ENCODE measurements around the gene CD209. TPM values are rescaled to one million over a fixed set of nuclear protein-coding genes. Genes with fewer than 3 reads are reported as not detected.

CD209 gene
- total RNA-seq, 4 donors from 2014 or later, result 2.6 to 14.4 (median 8.8) TPM; not detected in 1

DNA sequence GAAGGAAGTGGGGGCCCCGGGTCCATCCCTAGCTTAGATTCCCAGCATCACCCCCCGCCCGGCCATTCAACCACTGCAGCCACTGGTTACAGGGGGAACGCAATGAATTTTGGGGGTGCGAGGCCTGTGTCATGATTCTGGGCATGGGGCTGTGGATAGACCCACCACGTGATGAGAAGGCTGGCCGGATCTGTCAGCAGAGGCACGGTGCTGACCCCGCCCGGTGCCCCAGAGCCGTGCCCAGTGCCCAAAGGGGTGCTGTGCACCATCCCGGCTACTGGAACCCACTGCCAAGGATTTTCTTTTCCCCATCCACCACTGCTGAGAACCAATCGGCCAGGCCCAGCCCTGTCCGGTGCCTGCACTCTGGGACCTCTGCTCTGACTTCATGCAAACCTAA, 43.1 kb upstream of the CD209 start:
- Histone ChIP-seq H3K4me3 (no peak overlapping the region), H3K4me1 (no peaks in the 10 kb centered on the region), H3K27ac (no peak overlapping the region), H3K9me3 (no peaks in the 10 kb centered on the region), H3K27me3 (peaks cover 10 to 19% of the 10 kb centered on the region in 2 donors), H3K36me3 (no peaks in the 10 kb centered on the region)
- intact Hi-C loops (cut with DNase I; ENCODE audit: low total_unique reads), result no loop called here
- no peak for DNase-seq
- TF ChIP-seq, protein P1, sequence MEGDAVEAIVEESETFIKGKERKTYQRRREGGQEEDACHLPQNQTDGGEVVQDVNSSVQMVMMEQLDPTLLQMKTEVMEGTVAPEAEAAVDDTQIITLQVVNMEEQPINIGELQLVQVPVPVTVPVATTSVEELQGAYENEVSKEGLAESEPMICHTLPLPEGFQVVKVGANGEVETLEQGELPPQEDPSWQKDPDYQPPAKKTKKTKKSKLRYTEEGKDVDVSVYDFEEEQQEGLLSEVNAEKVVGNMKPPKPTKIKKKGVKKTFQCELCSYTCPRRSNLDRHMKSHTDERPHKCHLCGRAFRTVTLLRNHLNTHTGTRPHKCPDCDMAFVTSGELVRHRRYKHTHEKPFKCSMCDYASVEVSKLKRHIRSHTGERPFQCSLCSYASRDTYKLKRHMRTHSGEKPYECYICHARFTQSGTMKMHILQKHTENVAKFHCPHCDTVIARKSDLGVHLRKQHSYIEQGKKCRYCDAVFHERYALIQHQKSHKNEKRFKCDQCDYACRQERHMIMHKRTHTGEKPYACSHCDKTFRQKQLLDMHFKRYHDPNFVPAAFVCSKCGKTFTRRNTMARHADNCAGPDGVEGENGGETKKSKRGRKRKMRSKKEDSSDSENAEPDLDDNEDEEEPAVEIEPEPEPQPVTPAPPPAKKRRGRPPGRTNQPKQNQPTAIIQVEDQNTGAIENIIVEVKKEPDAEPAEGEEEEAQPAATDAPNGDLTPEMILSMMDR (IDR thresholded peaks at IDR 0.05), result no peak
- TF ChIP-seq POLR2A (IDR thresholded peaks at IDR 0.05), result no peak

DNA sequence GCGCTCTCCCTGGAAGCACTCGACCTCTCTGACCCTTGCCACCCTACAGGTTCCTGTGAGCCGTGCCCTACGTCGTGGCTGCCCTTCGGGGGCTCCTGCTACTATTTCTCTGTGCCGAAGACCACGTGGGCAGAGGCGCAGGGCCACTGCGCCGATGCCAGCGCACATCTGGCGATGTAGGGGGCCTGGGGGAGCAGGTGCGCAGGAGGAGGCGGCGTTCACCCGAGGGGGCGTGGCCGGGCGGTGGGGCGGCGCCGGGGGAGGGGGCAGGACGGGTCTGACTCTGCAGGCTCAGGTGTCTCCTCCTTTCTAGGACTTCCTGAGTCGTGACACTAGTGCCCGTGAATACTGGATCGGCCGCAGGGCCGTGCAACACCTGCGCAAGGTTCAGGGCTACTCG, 42.1 kb upstream of the CD209 start:
- Histone ChIP-seq H3K27ac (no peak overlapping the region), H3K36me3 (no peaks in the 10 kb centered on the region), H3K4me3 (no peak overlapping the region), H3K4me1 (no peaks in the 10 kb centered on the region), H3K27me3 (peaks cover 10 to 19% of the 10 kb centered on the region in 2 donors), H3K9me3 (no peaks in the 10 kb centered on the region)
- TF ChIP-seq, protein P1 (IDR thresholded peaks at IDR 0.05), result no peak
- no peak for TF ChIP-seq POLR2A (IDR thresholded peaks at IDR 0.05)
- DNase-seq, result no peak
- intact Hi-C loops (cut with DNase I; ENCODE audit: low total_unique reads), result no loop called here

DNA sequence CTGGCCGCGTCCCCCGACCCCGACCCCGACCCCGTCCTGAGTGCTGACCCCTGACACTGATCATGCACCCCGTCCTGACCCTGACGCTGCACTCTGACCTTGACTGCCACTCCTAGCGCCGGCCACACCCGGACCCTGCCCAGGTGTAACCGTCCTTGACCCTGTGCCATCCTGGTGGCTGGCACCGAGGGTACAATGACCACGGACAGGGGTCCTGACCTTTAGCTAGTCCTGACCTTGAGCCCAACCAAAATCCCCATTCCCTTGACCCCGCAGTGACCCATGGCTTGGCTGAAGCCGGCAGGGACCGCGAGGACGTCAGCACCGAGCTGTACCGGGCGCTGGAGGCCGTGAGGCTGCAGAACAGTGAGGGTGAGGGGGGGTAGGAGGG, 41.6 kb upstream of the CD209 start:
- Histone ChIP-seq H3K4me3 (no peak overlapping the region), H3K4me1 (no peaks in the 10 kb centered on the region), H3K36me3 (no peaks in the 10 kb centered on the region), H3K27ac (no peak overlapping the region), H3K27me3 (peaks cover 10 to 19% of the 10 kb centered on the region in 2 donors), H3K9me3 (no peaks in the 10 kb centered on the region)
- no peak for TF ChIP-seq POLR2A (IDR thresholded peaks at IDR 0.05)
- TF ChIP-seq, protein P1 (IDR thresholded peaks at IDR 0.05), result no peak
- intact Hi-C loops (cut with DNase I; ENCODE audit: low total_unique reads), result no loop called here
- no peak for DNase-seq

DNA sequence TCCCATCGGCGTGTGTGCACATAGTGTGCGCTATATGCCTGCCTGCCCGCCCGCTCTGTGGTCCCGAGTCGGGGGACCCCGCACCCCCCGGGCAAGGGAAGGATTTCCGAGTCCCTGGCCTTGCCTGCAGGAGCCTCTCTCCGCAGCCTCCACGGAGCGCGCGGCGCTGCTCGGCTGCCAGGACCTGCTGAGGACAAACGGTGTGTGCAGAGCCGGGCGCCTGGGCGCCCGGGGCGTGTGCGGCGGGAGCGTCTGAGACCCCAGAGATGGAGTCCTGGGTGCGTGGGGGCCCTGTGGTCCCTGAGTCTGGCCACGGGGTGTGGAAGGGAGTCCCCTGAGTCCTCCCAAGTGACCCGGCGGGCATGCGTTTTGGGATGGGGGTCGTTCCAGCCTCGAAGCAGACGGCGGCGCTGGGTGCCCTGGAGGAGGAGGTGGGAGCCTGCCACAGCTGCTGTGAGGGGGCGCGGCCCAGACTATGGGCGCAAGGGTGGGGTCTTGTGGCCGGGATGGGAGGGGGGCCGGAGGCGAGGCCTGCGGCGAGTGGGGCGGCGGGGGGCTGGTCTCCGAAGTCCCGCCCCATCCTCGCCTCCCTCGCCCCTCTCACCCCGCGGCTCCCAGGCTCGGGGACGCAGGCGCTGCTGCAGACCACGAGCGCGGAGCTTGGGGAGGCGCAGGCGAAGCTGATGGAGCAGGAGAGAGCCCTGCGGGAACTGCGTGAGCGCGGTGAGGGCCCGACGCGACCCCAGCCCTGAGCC, 41.0 kb upstream of the CD209 start:
- Histone ChIP-seq H3K27me3 (peaks cover 10 to 19% of the 10 kb centered on the region in 2 donors), H3K9me3 (no peaks in the 10 kb centered on the region), H3K27ac (no peak overlapping the region), H3K36me3 (no peaks in the 10 kb centered on the region), H3K4me1 (no peaks in the 10 kb centered on the region), H3K4me3 (no peak overlapping the region)
- TF ChIP-seq, protein P1 (IDR thresholded peaks at IDR 0.05), result no peak
- no peak for TF ChIP-seq POLR2A (IDR thresholded peaks at IDR 0.05)
- intact Hi-C loops (cut with DNase I; ENCODE audit: low total_unique reads), result no loop called here
- no peak for DNase-seq

DNA sequence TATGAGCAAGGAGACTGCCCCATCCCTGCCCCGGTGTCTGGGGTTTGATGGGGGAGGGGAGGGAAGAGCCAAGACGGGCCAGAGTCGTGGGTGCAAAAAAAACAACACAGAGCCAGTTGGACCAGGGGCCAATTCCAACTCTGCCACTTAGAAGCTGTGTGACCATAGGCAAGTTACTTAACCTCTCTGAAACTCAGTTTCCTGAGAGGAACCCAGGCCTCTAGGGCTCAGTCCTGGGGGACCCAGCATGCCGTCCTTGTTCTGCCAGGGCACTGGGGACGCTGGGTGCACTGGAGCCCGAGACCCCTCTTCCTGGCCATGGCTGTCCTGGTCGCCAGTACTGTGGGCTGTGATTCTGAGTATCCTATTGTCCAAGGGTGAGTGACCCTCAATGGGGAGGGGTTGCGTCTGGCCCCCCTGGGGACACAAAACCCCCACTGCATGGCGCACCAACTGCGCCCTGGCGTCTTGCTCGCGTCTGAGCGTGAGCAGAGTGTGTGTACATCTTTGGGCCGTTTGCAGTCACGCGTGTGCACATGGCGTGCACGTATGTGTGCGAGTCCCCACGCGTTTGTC, 40.4 kb upstream of the CD209 start:
- H3K9me3 ChIP-seq, result no peaks in the 10 kb centered on the region
- no peak for DNase-seq
- intact Hi-C loops (cut with DNase I; ENCODE audit: low total_unique reads), result no loop called here
- no peak overlapping the region for H3K27ac ChIP-seq
- H3K36me3 ChIP-seq, result no peaks in the 10 kb centered on the region
- H3K27me3 ChIP-seq, result peaks cover 10 to 19% of the 10 kb centered on the region in 2 donors
- no peak overlapping the region for H3K4me3 ChIP-seq
- TF ChIP-seq, protein P1 (IDR thresholded peaks at IDR 0.05), result no peak
- no peak for TF ChIP-seq POLR2A (IDR thresholded peaks at IDR 0.05)
- no peaks in the 10 kb centered on the region for H3K4me1 ChIP-seq

Data from uterus (tissue), 4 donors.